Stimulated activated CD8-positive, alpha-beta memory T cell treated with anti-CD3 and anti-CD28 coated beads, Interleukin-4, amount 100 ng/mL, for 1 hour (primary cell): ENCODE data around the gene TFIP11.

Experiments used
- DNase-seq, 2 donors: peaks; one replicate each; pipeline ENCODE4 v3.0.0-alpha.2; 2020; ENCODE audit warnings: low read depth in 2 of 2, low spot score in 1 of 2

The TFIP11 gene

GRCh38 chr22:26479792-26480610, 32.3 kb downstream of the TFIP11 start:
- DNase-seq = no peak

- DNase-seq = no peak
Measured at GRCh38 chr22:26479043-26479791, 33.1 kb downstream of the TFIP11 start.

GRCh38 chr22:26477341-26477731, 34.9 kb downstream of the TFIP11 start:
- no peak for DNase-seq

DNA sequence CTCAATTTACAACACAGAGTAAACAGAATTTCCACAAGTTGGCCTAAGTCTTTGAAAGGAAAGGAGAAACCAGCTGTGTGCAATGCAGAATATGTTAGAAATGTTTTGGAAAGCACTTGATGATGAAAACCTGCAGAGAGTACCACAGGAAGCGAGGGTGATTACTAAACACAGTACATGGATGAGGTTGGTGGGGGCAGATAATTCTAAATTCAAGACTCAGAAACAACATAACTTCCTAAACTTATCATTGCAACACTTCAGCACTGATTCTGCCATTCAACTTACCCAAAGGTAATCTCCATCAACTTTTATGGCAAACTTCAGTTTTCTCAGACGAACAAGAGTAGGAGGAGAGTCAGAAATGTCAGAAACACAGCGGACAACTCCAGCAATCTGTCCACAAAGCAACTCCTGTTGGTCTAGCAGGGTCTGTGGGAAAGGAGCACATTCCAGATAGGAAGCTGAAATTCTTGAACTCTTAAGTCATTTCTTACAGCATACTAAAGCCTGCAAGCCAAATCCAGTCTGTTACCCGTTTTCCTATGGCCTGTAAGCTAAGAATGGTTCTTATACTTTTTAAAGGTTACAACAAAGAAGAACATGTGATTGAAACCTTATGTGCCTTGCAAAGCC, 35.5 kb downstream of the TFIP11 start:
- DNase-seq = no peak

- DNase-seq = no peak
Measured at GRCh38 chr22:26474682-26475081, 37.6 kb downstream of the TFIP11 start.

DNA sequence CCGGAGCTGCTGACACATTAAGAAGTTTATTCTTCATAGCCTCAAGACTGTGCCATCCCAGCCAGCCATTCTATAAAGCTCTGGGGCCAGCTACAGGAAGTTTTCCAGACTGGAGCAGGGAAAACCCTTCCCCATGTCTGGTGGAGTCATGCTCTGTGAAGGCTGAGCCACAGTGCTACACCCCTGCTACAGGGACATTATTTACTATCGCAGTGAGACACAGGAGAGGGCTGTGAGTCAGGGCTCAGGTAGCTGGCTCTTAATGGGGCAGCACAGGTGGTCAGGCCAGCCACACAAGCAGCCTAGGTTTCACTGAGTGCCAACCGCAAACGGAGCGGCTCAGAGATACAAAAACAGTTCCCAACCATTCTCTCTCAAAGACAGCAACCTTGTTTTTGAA, 40.8 kb downstream of the TFIP11 start:
- no peak for DNase-seq

DNA sequence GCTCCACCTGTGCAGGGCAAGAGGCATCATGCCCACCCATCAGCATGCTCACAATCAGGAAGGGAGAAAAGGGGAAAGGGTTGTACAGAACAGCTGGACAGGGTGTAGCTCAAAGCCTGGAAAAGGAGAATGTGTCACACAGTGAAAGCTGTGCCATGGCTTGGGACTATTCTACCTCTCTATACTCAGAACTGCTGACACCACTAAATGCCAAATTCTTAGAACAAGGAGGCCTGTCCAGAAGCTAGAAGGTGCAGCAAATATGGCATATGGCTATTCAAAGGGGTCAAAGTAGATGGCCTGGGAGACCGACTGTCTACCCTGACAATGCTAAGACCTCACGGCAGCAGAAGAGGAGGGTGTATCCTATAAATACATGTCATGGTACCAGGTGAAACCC, 41.5 kb downstream of the TFIP11 start:
- no peak for DNase-seq

DNA sequence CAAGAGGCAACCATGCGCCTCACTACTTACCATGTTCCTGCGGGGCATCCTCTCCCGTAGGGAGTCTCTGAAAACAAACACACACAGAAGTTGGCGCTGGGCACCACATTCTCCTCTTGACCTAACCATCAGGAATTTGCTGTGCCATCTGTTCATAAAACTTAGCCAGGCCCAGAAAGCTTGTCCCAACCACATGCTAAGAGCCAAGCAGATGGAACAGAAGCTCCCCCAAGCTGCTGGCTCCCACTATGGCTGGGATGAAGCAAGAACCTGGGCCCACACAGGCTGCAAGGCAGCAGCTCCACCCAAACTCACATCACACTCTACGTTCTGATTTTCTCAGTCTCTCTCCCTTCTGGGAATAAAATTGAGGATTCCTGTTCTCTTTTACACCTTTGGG, 46.1 kb downstream of the TFIP11 start:
- no peak for DNase-seq

GRCh38 chr22:26464312-26464711, 48.0 kb downstream of the TFIP11 start:
- DNase-seq = no peak

- no peak for DNase-seq
Measured at GRCh38 chr22:26463688-26464087, 48.6 kb downstream of the TFIP11 start.

GRCh38 chr22:26463101-26463661, 49.1 kb downstream of the TFIP11 start:
- DNase-seq = no peak

DNA sequence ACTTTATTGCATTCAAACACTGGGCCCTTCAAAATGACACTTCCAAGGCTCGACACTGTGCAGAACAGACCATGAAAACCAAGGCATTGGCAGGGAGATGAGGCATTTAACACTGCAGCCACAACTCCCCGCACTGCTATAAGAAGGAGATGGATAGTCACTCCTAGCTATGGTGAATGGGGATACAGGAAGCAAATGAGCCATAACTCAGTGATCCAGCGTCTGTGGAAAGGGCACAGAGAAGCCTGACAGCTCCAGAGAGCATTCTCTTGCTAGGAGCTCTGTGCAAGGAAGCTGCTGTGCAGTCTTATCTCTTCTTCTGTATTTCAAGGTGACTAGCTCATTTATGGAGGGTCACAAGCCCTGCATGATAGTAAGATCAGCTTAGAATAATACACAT, 49.6 kb downstream of the TFIP11 start:
- no peak for DNase-seq

DNA sequence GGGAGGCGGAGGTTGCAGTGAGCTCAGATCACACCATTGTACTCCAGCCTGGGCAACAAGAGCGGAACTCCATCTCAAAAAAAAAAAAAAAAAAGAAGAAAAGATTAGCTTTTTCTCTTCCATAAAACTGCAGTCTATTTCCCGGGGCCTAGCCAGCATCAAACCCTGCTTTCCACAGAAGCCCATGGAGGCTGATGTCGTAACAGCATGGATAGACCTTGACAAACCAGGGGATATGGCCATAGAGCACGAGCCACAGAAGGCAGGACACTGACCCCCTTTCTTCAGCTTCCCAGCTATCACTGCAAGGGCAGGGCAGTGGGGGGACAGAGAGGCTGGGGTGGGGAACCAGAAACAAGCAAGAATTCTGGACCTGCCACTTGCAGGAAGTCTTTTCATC, 50.2 kb downstream of the TFIP11 start:
- no peak for DNase-seq

DNA sequence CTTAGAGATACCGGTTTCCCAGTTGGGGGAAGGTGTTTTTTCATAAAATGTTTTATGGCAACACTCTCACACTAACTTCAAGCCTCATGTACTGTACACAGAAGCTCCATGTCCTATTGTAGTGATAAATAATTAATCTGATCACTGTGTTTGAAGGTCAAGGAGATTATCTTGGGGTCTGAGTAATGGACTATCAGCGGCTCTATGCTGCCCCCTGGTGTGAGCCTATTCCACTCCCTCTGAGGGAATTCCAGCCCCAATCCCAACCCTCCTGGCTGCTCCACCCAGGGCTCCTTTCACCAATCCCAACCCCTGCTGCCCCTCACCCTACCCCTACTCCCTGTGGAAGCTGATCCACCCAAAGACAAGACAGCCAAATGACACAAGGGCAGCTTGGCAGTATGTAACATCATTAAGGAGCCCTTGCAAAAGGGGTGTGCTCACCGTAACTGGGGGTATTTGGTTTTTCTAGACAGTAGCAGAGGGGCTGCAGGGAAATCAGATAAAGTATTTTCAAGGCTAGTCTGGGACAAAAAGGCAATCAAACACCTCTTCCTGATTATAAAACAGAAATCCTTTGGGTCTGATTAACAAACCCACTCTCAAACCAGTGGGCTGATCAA, 51.0 kb downstream of the TFIP11 start:
- DNase-seq = no peak

DNA sequence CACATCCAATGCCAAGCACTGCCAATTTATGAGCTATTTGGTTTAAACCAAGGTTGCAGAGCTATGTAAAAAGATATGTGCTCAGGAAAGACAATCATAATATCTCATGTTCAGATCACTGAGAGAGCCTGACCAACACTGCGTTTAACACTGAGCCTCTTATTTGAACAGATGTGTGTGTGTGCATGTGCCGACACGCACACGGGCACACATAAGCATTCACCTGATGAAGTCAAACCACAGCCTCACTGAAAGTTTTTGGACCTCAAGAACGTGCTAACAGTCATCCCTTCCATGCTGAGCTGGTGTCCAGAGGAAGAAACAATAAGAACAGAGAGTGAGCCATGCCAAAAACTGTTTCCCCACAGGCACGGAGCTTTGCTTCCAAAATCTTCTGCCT, 52.1 kb downstream of the TFIP11 start:
- no peak for DNase-seq

DNA sequence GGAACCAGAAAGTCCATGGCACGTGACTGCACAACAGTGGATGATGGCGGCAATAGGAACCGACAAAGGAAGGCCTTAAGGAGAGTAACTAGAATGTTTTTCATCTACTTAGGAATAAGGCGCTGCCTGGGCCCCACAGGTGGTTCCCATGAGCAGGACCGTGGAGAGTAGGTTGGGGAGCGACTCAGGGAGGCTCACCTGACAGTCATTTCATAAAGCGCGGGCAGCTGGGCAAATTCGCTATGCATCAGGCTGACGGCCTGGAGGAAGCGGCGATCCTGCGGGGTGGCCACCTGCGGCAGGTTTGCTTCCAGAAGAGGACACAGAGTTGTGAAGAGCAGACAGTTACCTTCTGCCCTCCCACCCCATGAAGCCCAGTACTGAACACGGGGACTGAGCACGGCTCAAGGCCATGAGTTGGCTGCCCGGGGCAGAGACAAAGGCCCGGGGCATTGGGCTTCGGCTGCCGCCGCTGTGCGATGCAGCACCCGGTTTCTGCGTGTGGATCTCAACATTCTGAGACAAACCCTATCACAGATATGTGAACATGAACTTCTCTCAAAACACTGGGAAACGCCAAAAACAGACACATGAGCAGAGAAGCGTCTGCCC, 54.5 kb downstream of the TFIP11 start:
- no peak for DNase-seq

DNA sequence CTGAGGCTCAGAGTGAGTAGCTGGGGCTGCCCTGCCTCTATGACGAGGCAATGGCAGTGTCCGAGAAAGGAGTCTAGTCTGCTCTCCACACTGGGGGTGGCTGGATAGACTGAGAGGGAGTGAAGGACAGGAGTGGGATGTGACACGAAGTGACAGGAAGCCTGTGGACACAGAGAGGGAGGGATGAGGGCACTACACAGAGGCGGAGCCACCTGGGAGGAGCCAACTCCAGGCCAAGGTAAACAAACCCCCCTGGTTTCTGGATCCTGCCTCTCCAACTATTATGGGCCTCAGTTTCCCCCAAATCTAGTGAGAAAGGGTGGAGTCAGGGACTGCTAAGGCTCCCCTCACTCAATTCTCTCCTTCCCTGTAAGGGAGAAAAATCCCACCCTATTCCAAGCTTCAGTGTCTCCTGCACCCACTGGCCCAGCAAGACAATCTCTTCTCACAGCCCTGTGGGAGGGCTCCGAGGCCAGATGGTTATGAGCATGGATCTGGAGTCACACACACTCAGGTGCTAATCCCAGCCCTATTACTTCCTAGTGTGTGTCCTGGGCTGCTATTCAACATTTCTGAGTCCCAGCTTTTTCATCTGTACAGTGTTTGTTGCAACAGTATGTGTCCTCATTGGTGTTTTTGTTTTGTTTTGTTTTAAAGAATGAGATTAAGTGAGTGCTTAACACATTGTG, 58.3 kb downstream of the TFIP11 start:
- DNase-seq = no peak

DNA sequence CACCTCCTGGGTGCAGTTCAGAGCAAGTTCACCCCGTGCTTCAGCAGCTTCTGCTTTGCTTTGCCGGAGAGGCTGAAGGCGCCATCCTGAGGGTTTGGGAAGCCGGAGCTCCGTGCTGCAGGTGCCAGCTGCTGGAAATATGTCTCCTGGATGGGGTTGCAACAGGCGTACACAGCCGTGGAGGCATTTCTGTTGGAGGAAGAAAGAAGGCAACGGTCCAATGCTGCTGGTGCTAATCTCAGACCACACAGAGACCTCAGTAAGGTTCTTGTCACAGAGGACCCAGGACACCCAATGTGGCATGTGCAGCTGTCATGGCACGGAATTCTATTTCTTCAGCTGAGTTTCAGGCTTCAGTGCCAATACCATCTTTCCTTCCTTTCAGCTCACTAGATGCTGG, 59.1 kb downstream of the TFIP11 start:
- DNase-seq = no peak

DNA sequence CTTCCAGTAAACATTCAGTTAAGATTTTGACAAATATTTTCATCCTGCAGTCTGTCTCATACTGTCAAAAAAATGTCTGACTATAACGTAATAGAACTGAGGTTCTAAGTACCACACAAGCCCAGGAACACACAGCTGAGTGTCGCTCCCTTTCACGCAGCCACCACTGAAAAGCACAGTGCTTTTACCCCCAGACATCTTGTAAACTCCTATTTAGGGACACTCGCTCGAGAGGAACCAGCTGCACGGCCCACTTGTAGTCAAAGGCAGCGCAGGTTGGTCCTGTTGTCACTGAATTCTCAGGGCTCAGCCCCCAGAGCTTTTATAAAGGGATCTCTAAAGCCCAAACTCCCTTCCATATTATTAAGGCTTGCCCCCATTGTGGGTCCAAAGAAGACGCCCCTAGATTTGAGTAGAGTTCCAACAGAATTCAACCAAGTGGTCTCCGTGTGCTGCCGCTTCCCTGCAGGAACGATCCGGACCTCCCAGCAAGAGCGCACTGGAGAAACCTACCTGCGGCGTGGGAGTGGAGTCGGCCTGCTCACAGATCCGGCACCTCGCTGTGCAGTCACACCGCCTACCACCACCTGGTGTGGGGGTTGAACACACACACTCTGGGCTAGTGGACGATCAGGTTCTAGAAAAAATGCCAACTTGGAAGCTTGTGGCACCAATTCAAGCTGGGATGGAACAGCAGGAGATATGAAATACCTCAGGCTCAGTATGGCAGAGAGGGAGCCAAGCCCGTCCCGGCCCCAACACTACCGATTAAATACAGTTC, 59.8 kb downstream of the TFIP11 start:
- no peak for DNase-seq
